GM13977 (cell line): ENCODE measurements around the gene HDHD3.

Experiments used
- DNase-seq: peaks from one replicate; pipeline ENCODE4 v3.0.0; 2012; ENCODE audit warnings: low spot score
- CTCF ChIP-seq: IDR thresholded peaks from 2 replicates; pipeline ENCODE4 v1.5.1; 2012; ENCODE audit warnings: mild to moderate bottlenecking, control low read depth; ENCODE audit not compliant: insufficient read depth; ENCODE audit errors: extremely low read depth, missing control alignments
- in situ Hi-C: fragments of 300-500 bp; cut with MboI; formaldehyde crosslinking; loops from one replicate; pipeline ENCODE4 v1.12.0; 2022; ENCODE audit warnings: low sequenced_read_pairs, low pct_unique_long_range_greater_than_20kb, mixed read lengths, inconsistent platforms; ENCODE audit not compliant: unreplicated experiment

Gene HDHD3

GRCh38 chr9:113326230-113326629 is 50.6 kb downstream of the HDHD3 start:
- no peak for TF ChIP-seq CTCF
- DNase-seq = no peak
- in situ Hi-C loops = no loop called here
